ENCODE data around the gene EPB41L2.
"Not testable (repeated sequence)": the region's sequence is repeated elsewhere in the genome, so short reads cannot be mapped to it uniquely, and the experiment has no call there.

Gene EPB41L2

DNA sequence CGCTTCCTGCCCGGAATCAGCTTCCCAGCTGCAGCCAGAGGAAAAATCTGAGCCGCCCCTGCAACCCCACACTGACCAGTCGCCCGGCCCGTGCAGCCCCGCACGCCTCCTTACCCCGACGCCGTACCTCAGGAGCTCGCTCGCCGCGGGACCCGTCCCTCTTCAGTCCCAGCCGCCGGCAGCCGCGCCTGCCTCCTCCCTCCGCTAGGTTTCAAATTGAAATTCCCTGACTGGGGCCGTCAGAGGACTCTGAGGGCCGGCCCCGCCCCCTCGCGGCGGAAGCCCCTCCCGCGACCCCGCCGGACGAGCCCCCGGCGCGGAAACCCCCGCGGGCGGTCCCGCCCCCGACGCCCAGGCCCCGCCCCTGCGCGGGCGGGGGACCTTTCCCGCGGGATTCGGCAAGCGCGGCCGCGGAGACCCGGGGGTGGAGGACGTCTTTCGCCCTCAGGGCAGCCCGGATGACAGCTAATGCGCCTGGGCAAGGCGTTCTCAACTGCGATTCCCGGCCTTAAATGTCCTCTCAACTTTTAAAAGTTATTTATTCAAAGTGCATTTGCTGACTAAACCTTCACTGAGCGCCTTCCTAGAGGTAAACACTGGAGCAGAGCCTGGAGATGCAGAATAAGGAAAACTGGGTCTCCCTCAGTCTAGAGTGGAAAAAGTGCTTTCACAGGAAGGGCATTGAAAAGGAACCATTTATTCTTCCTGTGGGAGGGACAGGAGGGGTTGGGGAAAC lies at the start of gene EPB41L2:
EPB41L2 (minus strand) TSS at position 218 of the 736 bp plus-strand sequence. CDS start 106,760 bp downstream, outside the sequence.
- FAIRE-seq = no peak

DNA sequence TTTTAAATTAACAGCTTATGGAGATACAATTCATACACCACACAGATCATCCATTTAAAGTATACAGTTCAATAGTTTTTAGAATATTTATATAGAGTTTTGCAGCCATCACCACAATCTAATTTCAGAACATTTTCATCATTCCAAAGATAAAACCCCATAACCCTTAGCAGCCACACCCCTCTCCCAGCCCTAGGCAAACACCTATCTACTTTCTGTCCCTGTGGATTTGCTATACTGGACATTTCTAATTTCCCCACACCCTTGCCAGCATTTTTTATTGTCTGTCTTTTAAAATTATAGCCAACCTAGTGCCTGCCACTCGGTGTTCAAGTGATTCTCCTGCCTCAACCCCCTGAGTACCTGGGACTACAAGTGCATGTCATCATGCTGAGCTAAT lies 49.2 kb upstream of the EPB41L2 start:
- no peak for FAIRE-seq

DNA sequence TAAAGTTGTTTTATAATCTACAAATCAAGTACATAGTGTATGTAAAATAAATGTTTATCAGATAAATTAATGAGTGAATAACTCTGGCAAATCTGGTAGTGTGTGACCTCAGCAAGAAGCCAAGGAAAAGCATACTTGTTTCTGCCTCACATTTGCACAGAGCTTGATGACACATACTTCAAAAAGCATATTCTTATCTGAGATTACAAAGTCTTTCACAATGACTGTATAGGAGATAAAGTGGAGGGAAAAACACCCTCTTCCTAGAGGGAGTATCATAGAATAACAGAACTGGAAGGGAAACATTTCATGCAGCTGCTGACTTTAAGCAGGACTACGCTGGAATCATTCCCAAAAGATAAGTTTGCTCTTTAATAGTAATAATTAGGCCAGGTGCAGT lies 44.1 kb upstream of the EPB41L2 start:
- no peak for FAIRE-seq

DNA sequence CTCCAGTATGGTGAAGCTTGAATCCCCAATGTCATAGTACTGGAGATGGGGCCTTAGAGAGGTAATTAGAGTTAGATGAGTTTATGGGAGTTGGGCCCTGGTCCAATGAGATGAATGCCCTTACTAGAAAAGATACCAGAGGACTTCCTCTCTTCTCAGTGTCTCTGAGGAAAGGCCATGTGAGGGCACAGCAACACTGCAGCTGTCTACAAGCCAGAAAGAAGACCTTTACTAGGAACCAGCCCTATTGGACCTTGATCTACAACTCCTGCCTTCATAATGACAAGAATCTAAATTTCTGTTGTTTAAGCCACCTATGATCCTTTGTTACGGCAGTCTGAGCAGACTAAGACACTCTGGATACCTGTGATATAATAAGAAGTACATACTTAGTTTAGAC lies 40.9 kb upstream of the EPB41L2 start:
- no peak for FAIRE-seq

DNA sequence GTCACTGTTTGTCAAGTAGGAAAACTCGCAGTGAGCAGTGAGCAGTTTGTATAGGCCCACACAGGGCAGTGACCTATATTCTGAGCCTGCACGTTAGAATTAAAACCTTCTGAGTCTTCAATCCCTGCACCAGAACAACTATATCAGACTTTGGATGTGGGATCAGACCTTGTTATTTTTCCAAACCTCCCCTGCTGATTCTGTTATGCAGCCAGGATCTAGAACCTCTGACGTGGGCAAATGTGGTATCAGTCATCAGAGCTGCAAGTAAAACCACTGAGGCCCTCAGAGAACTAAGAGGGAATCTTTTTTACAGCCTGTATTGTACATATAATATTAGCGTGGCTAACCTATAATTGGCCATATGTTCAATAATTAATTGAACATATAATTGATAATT lies 40.3 kb upstream of the EPB41L2 start:
- no peak for FAIRE-seq

DNA sequence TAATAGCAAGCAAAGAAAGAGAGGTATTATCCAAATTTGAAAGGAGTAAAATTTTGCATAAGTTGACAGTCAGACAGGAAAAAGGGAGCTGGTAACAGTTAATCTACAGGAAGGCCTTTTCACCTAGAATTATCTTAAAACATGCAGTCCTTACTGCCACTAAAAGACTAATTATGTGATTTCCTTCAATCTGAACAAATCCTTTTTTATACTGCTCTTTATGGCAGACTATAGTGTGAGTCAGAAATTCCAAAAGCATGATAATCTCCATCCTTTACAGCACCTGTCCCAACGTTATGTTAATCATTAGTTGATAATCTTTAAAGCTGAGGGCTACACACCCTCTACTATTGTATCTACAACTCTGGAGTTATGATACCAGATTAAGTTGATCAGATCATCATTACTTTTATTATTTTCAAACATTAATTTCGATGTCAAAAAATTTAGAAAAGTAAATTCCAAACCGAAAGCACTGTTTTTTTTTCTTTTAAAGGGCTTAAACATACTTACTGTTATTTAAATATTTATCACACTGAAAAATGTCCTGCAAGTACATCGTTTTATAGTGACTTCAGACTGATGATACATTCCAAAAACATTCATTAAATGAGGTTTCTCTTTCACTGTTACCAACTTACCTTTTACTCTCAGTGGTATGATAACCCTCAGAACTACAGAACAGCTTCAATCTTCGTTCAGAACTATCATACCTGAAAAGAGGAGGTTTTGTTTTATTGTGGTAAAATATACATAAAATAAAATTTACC lies 39.1 kb upstream of the EPB41L2 start:
- FAIRE-seq = no peak

DNA sequence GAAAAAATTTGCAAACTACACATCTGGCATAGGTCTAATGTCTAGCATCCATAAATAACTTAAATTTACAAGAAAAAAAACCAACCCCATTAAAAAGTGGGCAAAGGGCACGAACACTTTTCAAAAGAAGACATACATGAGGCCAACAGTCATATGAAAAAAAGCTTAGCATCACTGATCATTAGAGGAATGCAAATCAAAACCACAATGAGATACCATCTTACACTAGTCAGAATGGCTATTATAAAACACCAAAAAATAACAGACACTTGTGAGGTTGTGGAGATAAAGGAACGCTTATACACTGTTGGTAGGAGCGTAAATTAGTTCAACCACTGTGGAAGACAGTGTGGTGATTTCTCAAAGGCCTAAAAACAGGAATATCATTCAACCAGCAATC lies 33.7 kb upstream of the EPB41L2 start:
- no peak for FAIRE-seq

DNA sequence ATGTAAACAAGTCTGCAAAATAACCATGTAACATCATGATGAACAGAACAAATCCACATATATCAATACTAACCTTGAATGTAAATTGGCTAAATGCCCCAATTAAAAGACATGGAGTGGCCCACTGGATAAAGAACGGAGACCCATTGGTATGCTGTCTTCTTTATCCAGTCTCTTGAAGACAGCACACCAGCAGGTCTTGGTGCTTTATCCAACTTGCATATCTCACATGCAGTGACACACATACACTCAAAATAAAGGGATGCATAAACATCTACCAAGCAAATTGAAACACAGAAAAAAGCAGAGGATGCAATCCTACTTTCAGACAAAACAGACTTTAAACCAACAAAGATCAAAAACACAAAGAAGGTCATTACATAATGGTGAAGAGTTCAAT lies 30.3 kb upstream of the EPB41L2 start:
- FAIRE-seq = no peak

DNA sequence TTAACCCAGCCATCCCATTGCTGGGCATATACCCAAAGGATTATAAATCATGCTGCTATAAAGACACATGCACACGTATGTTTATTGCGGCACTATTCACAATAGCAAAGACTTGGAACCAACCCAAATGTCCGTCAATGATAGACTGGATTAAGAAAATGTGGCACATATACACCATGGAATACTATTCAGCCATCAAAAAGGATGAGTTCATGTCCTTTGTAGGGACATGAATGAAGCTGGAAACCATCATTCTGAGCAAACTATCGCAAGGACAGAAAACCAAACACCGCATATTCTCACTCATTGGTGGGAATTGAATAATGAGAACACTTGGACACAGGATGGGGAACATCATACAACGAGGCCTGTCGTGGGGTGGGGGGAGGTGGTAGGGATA lies 28.9 kb upstream of the EPB41L2 start:
- FAIRE-seq = not testable (repeated sequence)

DNA sequence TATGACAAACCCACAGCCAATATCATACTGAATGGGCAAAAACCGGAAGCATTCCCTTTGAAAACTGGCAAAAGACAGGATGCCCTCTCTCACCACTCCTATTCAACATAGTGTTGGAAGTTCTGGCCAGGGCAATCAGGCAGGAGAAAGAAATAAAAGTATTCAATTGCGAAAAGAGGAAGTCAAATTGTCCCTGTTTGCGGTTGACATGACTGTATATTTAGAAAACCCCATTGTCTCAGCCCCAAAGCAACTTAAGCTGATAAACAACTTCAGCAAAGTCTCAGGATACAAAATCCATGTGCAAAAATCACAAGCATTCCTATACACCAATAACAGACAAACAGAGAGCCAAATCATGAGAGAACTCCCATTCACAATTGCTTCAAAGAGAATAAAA lies 27.3 kb upstream of the EPB41L2 start:
- not testable (repeated sequence) for FAIRE-seq

DNA sequence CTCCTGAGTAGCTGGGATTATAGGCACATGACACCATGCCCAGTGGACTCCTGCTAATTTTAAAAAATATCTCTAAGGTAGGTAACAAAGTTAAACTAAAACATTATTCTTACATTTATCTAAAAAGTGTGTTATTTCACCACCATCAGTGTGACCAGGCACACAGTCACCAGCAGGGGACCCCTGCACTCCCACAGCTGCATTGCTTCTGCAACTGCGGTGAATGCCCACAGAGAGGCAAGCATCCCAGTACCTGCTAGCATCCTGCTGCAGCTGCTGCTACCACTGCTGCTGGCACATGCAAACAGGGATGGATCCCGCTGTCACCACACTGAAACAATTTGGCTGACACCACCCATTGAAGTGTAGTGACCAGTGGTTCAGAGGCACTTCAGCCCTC lies 21.9 kb upstream of the EPB41L2 start:
- FAIRE-seq = no peak

DNA sequence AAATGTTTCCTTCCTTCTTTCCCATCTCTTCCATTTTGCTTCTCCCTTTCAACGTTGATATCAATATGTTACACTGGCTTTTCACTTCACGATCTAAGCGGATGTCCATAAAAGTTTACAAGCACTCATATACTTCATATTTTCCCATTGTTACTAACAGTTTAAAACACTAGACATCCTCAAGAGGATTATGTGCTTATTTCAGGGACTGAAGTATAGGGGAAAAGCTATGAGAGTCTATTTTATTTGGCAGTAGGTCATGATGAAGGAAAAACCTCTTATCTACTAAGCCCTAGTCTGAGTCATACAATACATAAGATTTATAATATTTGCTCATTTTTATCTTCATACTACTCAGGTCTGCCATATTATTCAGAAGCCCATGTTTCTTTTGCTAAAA lies 20.6 kb upstream of the EPB41L2 start:
- FAIRE-seq = no peak

DNA sequence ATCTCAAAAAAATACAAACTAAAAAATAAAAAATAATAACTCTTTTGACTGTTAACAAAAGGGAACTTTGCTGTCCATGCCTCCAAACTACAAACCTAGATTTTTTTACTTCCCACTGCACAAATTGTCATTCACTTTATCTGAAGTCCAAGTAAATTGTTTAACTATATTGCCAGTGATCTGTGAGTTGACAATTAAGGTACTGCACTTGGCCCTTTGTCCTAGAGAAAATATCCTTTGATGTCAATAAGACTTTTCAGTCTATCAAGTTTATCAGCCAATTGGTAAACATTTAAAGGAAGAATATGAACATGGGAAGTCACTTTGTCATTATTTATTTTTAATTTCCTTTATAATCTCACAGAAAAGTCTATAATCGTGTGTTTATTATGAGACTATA lies 19.3 kb upstream of the EPB41L2 start:
- no peak for FAIRE-seq

DNA sequence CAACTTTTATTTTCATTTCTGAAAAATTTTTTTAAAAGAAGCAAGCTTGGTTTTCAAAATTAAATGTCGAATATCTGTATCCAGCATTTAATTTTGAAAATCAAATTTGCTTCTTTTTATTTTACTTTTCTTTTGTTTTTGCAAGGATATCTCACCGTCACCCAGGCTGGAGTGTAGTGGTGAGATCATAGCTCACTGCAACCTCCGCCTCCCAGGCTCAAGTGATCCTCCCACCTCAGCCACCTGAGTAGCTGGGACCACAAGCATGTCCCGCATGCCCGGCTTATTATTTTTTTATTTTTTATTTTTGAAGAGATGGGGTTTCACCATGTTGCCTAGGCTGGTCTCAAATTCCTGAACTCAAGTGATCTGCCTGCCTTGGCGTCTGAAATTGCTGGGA lies 17.0 kb upstream of the EPB41L2 start:
- FAIRE-seq = no peak

DNA sequence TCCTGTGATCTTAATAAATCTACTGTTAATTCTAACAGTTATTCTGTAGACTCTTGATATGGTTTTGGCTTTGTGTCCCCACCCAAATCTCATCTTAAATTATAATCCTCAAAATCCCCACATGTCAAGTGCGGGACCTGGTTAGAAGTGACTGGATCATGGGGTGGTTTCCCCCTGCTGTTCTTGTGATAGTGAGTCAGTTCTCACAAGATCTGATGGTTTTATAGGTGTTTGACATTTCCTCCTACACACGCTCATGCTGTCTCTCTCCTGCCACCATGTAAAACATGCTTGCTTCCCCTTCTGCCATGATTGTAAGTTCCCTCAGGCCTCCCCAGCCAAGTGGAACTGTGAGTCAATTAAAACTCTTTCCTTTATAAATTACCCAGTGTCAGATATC lies 10.5 kb upstream of the EPB41L2 start:
- FAIRE-seq = no peak

DNA sequence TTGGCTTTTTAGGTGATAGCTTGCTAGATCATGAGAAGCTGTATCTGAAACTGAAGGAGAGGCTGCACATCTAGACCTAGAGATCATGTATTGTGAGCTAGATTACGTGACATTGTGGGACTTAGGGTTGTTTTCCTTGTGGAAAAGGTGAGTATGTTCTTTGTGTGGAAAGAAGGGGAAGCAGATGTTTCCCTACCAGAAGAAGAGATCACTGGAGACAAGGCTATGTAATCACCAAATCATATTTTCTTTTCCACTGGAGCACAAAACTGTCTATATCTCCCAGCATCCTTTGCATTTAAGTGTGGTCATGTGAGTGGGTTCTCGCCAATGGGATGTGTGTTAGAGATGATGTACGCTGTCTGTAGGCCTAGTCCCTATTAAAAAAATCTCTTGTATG lies 7.0 kb upstream of the EPB41L2 start:
- no peak for FAIRE-seq

DNA sequence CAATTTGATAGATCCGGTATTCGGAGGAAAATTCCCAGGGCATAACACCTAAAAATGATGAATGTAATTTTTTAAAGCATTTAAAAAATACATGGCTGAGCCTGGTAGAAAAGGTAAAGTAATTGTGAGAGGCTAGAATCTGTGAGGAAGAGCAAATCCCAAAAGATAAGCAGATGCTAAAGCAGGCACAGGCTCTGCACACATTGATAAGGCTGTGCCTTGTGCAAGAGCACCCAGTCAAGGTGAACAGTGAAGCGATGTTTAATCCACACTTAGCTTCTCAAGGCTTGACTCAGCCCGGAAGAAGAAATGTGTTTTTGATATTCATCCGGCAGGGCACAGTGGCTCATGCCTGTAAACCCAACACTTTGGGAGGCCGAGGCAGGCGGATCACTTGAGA lies 5.1 kb upstream of the EPB41L2 start:
- FAIRE-seq = no peak

DNA sequence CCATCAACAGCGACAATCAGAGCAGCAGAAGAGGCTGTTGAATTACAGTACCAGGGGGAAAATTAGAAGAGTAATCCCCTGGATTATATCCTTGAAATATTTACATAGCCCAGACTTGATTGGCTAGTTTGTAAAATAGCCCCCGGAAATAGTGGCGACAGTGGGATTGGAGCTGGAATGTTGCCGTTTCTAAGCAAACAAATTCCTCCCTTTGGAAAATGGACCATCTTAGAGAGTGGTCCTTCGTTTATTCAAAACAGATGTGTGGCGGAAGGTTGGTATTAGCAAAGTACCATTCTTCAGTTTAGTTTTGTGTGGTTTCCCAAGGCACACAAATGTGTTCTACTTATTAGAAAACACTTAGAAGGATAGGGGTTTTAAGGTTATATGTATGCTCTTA lies 4.5 kb upstream of the EPB41L2 start:
- no peak for FAIRE-seq

DNA sequence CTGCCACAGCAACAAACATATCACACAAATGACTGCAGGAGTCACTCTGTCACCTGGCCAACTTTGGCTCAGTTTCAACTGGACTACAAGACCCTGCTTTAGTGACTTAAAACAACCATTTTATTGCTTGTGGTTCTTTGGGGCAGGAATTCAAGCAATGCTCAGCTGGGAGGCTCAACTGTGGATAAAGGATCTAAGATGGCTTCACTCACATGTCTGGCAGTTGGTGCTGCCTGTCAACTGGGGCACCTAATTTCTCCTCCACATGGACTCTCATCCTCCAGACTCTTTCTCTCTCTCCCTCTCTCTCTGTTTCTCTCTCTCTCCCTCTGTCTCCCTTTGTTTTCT lies 2.8 kb upstream of the EPB41L2 start:
- FAIRE-seq = no peak

DNA sequence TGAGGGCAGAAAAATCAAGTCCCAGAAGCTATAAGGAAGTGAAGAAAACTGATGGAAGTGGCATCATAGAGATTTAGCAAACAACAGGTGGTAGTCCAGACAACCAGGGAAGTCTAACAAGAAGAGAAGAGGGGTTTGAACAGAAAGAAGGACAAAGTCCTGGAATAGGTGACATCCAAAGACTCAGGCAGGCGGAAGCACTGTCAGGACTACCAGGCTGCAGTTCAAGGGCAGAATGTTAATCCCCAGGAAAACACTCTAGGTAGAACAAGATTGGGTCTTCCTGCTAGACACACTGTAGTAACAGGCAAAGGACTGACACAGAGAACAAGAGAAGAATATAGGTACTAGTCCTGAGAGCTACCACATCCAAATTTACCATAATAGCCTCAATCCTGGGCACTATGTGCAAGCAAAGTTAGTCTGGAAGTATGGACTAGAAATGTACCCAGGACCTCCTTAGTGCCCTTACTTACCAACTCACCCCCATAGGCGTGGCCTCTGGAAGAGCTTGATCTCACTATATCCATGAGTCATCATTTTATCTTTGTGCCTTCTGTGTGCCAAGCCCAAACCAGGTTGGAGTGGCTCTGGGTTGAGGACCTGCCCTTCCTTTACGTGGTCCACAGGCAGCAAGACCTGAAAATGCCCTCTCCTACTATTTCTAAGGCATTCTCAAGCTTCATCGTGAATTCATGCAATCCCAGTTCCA lies 2.2 kb upstream of the EPB41L2 start:
- no peak for FAIRE-seq

DNA sequence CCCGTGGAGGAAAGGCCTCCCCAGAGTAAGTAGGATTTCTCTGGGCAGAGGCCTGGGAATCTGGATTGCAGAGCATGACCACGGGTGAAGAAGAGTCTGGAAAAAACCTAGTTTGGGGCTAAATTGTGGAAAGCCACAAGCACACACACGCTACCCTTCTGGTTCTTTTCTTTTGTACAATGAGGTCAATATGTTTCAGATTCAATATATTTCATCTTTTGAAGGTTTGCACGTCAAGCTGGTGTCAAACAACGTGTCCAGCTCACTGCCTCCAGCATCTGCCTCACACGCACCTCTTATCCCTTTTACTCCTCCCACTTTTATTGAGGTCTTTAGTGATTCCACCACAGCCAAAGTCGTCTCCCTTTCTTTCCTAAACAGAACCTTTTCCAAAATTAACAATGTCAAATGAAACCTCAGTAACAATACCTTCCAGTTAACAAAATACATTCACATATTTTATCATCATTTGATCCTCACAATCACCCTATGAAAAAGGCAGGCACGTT lies 773 bp upstream of the EPB41L2 start:
- no peak for FAIRE-seq

DNA sequence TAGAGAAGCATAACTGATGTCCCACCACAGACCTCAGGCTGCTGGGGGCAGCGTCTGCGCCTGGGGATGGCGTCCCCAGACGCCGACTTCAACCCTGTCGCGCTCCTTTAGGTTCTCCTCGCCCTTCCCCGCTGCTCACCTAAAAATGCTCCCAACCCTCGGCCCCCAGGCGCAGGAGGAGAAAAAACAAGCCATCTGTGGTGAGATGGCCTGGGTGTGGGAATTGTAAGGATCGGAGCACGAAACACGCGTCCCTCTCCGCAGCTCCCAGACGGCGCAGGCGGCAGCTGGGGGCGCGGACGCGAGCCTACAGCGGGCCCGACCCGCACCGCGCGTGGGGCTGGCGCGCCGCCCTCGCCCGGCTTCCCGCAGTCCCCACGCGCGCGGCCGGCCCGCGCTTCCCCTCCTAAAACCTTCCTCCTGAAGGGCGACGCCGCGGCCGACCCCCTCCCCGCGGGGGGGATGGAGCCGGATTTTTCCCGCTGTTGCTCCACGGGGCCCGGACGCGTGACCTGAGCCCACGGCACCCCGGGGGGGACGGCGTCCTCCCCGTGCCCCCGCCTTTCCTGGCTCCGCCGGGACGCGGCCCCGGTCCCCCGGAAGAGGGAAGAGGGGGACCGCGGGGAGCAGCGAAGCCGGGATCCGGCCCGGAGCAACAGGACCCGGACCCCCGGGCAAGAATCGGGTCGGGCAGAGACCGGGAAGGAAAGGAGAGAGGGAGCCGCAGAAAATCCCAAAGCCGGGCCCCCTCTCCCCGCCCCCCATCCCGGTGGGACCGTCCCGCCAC lies 611 bp downstream of the EPB41L2 start:
- FAIRE-seq = no peak

DNA sequence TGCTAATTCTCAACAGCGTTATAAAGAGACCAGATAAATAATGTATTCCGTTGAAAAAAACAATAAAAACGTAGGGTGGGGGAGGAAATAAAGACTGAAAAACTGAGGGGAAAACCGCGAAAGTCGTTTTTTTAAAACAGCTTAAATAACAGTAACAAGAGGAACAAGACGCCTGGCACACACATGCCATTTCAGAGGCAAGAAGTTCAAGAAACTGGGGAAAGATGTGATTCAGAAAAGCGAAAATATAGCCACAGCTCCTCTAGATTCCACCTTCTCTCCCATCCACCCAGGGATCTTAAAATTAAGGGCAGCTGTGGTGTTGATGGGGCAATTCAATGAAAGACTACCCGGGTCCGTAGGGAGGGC lies 1.3 kb downstream of the EPB41L2 start:
- no peak for FAIRE-seq

All from islet of Langerhans (tissue), 1 donor.